GM19193 (cell line): ENCODE measurements around the gene SF3B5.

Experiments
- POLR2A ChIP-seq: IDR thresholded peaks from 4 replicates; pipeline ENCODE4 v1.6.1; 2011; ENCODE audit not compliant: insufficient read depth, insufficient read length; ENCODE audit errors: extremely low read depth

The SF3B5 gene

GRCh38 chr6:144052488-144052887 lies 42.9 kb downstream of the SF3B5 start:
- TF ChIP-seq POLR2A = no peak

GRCh38 chr6:144049386-144049785 lies 46.0 kb downstream of the SF3B5 start:
- no peak for TF ChIP-seq POLR2A

- TF ChIP-seq POLR2A = no peak
Observed at GRCh38 chr6:144047688-144048087, 47.7 kb downstream of the SF3B5 start.
